Subcutaneous abdominal adipose tissue (tissue), 5 donors: ENCODE data around the gene HPGD.

ENCODE experiments used
- H3K27ac ChIP-seq: one replicate; pipeline ENCODE4 v1.7.0; 2013; ENCODE audit warnings: low read depth, mild to moderate bottlenecking, inconsistent platforms, low read length, moderate library complexity
- H3K27me3 ChIP-seq, 5 donors: one replicate each; pipeline ENCODE4 v1.7.0; 2013; ENCODE audit warnings: low read length in 5 of 5, inconsistent platforms in 1 of 5; ENCODE audit not compliant: control insufficient read depth in 5 of 5, insufficient read depth in 4 of 5
- H3K36me3 ChIP-seq, 5 donors: one replicate each; pipeline ENCODE4 v1.7.0; 2013; ENCODE audit warnings: low read length in 5 of 5; ENCODE audit not compliant: control insufficient read depth in 5 of 5, insufficient read depth in 5 of 5
- H3K4me1 ChIP-seq, 5 donors: one replicate each; pipeline ENCODE4 v1.7.0; 2013; ENCODE audit warnings: low read length in 5 of 5, mild to moderate bottlenecking in 3 of 5, moderate library complexity in 1 of 5; ENCODE audit not compliant: control insufficient read depth in 5 of 5, insufficient read depth in 5 of 5
- H3K4me3 ChIP-seq, 5 donors: one replicate each; pipeline ENCODE4 v1.7.0; 2013; ENCODE audit warnings: low read length in 5 of 5, low read depth in 1 of 5
- H3K9ac ChIP-seq, 5 donors: one replicate each; pipeline ENCODE4 v1.7.0; 2013; ENCODE audit warnings: low read length in 5 of 5, mild to moderate bottlenecking in 4 of 5, moderate library complexity in 3 of 5
- H3K9me3 ChIP-seq, 5 donors: one replicate each; pipeline ENCODE4 v1.7.0; 2013; ENCODE audit warnings: low read length in 5 of 5; ENCODE audit not compliant: control insufficient read depth in 5 of 5
- donor health status: healthy.
- donor health status: healthy.
- donor health status: healthy.
- donor health status: healthy.
- donor health status: healthy.

Gene HPGD

DNA sequence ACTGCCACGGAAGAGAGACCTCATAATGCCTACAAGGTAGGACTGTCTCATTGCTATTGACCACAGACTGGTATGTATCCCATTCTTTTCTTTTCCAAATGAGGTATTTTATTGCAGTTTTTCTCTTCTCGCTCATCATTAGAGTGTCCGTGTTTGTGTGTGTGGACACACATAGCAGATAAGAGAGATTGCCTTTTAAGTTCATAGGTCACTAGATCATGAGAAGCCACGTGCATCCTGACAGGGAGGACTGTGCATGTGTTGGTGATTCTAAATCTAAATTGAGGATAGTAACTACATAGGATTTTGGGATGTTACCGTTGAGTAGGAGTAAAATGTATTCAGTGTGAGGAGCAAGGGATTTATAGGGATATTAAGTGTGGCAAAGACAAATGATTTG, 37.3 kb downstream of the HPGD start:
- Histone ChIP-seq H3K27ac (no peak overlapping the region), H3K36me3 (no peaks in the 10 kb centered on the region), H3K4me3 (no peak overlapping the region), H3K9ac (no peak overlapping the region), H3K9me3 (no peaks in the 10 kb centered on the region), H3K4me1 (no peaks in the 10 kb centered on the region), H3K27me3 (no peaks in the 10 kb centered on the region)

DNA sequence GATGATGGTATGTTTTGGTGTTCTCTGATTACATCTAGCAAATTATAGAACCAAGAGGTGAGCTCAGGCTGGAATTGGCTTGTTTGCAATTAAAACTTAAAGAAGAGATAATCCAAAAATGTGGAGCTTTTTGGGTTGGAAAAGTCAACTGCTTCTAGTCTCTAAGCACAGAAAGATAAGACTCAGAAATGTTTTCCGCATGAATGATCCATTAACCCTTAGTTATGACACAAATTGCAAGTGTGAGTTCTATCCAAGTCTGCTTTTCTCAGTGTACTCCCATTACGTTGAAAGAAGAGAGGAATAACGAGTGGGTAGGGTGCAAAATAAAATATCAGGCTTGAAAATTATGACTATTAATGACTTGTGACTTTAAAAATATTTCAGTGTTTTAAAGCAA, 38.5 kb downstream of the HPGD start:
- Histone ChIP-seq H3K4me1 (no peaks in the 10 kb centered on the region), H3K27me3 (no peaks in the 10 kb centered on the region), H3K36me3 (no peaks in the 10 kb centered on the region)

DNA sequence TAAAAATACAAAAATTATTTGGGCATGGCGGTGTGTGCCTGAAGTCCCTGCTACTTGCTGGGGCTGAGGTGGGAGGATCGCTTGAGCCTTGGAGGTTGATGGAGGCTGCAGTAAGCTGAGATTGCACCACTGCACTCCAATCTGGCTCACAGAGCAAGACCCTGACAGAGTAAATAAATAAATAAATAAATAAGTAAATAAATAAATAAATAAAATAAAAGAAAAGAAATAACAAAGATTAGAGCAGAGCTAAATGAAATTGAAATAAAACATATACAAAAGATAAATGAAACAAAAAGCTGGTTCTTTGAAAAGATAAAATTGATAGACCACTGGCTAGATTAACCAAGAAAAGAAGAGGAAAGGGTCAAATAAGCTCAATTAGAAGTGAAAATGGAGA, 43.1 kb downstream of the HPGD start:
- Histone ChIP-seq H3K9me3 (no peaks in the 10 kb centered on the region), H3K36me3 (no peaks in the 10 kb centered on the region), H3K27ac (no peak overlapping the region), H3K27me3 (no peaks in the 10 kb centered on the region), H3K4me1 (no peaks in the 10 kb centered on the region), H3K4me3 (no peak overlapping the region), H3K9ac (no peak overlapping the region)

More for the DNA sequence above, 38.5 kb downstream of the HPGD start:
- no peak overlapping the region for H3K4me3 ChIP-seq
- H3K9me3 ChIP-seq, result no peaks in the 10 kb centered on the region
- H3K9ac ChIP-seq, result no peak overlapping the region
- no peak overlapping the region for H3K27ac ChIP-seq

DNA sequence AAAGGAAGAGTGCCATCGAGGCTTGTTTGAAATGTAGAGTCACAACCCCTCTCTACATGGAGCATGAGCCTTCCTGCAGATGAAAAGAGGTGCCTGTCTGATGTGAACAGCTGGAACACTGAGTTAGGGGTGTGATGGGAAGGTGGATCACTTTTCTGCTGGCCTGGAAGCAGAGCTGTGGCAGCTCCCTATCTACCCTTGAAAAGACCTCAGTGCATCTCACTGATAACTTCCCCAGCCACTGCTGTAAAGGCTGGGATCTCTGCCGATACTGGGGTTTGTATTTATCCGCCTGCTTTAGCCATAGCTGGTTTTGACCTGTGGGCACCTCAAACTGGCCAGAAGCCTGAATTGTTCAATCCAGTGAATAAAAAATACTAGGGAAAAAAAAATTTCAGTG, 46.8 kb downstream of the HPGD start:
- Histone ChIP-seq H3K4me3 (no peak overlapping the region), H3K9ac (no peak overlapping the region), H3K4me1 (no peaks in the 10 kb centered on the region), H3K36me3 (no peaks in the 10 kb centered on the region), H3K27ac (no peak overlapping the region), H3K9me3 (no peaks in the 10 kb centered on the region), H3K27me3 (no peaks in the 10 kb centered on the region)

DNA sequence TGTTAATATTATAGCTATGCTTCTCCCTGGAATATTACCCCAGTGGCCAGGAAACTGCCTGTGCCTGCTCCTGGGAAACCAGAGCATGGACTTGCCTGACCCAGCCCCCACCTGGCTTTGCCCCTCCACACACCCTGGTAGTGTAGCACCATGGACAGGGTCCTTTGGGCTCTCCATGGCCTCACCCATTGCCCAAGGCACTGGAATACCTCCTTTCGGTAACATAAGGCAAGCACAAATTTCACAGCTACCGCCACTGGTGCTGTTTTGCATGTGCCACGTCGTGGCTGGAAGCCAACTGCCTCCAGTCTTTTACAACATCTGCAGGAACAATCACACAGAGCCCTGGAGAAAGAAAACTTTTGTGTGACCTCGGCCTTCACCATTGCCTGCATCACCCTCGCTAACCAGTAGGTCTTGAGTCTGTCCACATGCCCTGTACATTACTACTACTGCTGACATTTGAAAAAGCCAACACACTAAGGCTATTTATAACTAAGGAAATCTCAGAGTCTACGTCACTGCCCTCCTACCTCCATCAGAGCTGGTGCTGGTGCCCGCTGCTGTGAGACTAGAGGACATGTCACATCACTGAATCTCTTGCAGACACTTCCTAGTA, 47.7 kb downstream of the HPGD start:
- Histone ChIP-seq H3K4me3 (no peak overlapping the region), H3K4me1 (no peaks in the 10 kb centered on the region), H3K9ac (no peak overlapping the region), H3K27ac (no peak overlapping the region), H3K9me3 (no peaks in the 10 kb centered on the region), H3K36me3 (no peaks in the 10 kb centered on the region), H3K27me3 (no peaks in the 10 kb centered on the region)

DNA sequence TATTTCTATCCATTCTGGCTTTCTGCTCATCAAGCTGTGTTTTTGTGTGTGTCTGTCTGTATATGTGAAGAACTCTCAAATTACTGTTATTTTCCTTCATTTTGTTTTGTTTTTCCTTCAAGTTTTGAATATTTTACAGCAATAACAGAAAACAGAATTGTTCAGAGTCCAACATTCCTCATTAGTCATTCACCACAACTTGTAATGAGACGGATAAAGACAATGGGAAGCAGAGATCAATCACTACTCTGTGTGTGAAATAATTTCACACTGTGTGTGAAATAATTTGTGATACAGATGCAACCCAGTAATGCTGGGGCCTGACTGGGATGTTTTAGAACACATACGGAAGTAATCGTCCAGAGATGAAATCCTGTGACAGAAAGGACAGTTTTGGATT, 55.2 kb downstream of the HPGD start:
- no peaks in the 10 kb centered on the region for H3K36me3 ChIP-seq
- H3K9me3 ChIP-seq, result peaks cover 0 to 5% (median 4%) of the 10 kb centered on the region in 5 donors
- no peaks in the 10 kb centered on the region for H3K4me1 ChIP-seq

DNA sequence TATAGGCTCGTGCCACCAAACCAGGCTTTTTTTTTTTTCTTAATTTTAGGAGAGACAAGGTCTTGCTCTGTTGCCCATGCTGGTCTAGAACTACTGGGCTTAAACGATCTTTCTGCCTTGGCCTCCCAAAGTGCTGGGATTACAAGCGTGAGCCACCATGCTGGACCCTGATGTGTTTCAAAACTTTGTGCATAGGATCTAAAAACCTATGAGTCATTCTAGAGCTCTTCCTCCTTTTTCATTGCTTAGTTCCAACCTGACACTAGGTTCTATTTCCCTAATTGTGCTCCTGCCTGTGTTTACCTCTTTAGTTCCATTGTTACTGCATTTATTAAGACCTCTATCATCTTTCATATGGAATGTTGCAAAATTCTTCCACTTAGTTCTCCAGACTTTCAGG, 57.3 kb downstream of the HPGD start:
- no peaks in the 10 kb centered on the region for H3K27me3 ChIP-seq
- H3K4me3 ChIP-seq, result no peak overlapping the region
- no peak overlapping the region for H3K9ac ChIP-seq
- H3K36me3 ChIP-seq, result no peaks in the 10 kb centered on the region
- H3K27ac ChIP-seq, result no peak overlapping the region
- H3K4me1 ChIP-seq, result no peaks in the 10 kb centered on the region
- peaks cover 0 to 5% (median 4%) of the 10 kb centered on the region in 5 donors for H3K9me3 ChIP-seq

More for the DNA sequence above, 55.2 kb downstream of the HPGD start:
- no peak overlapping the region for H3K9ac ChIP-seq
- no peak overlapping the region for H3K27ac ChIP-seq
- H3K4me3 ChIP-seq, result no peak overlapping the region
- H3K27me3 ChIP-seq, result no peaks in the 10 kb centered on the region

DNA sequence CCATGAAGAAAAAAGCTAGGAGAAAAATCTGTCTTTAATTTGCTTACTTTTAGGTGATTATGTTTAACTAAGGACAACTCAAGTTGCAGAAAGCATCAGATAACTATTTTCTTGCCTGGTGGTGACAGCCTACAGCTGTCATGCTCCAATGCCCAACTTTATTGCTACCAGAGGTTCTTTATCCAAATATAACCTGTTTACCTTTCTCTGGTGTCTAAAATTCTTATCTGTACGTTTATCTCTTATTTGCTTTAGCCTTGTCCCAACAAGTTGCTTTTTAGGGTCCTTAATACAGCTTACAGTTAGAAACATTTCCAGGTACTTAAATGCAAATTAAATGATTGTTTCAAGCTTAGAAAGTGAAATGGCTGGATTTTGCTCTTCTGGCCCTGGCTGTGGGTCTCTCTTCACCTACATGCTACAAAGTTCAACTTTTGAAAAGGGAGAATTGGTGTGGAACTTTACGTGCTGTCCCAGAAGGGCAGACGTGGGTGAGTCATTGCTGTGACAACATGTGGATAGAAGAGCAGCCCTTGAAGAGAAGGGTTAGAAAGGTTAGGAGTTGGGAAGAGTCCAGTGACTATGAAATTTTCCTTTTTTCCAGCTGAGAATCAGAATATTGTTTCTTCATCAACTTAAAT, 60.7 kb downstream of the HPGD start:
- Histone ChIP-seq H3K9me3 (peaks cover 0 to 5% (median 4%) of the 10 kb centered on the region in 5 donors), H3K9ac (no peak overlapping the region), H3K4me3 (no peak overlapping the region), H3K36me3 (no peaks in the 10 kb centered on the region), H3K27me3 (no peaks in the 10 kb centered on the region), H3K4me1 (no peaks in the 10 kb centered on the region), H3K27ac (no peak overlapping the region)

DNA sequence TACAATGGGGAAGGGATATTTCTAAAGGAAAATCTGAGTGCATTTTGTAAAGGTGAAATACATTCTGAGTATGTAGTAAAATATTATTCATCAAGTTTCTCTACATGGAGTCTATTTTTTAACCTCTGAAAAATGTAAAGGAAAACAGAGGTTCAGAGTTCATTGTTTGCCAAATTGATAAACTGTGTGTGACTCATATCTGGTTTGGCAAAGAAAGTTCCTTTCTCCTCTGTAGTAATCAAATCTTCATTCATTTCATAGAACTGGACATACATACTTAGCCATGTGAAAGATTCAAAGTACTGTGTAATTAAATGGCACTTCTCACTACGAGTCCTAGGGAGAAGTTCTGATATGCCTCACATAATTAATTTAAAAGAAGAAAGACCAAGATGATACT, 61.6 kb downstream of the HPGD start:
- Histone ChIP-seq H3K9ac (no peak overlapping the region), H3K36me3 (no peaks in the 10 kb centered on the region), H3K4me1 (no peaks in the 10 kb centered on the region), H3K4me3 (no peak overlapping the region), H3K27me3 (no peaks in the 10 kb centered on the region), H3K27ac (no peak overlapping the region), H3K9me3 (peaks cover 0 to 5% (median 4%) of the 10 kb centered on the region in 5 donors)

DNA sequence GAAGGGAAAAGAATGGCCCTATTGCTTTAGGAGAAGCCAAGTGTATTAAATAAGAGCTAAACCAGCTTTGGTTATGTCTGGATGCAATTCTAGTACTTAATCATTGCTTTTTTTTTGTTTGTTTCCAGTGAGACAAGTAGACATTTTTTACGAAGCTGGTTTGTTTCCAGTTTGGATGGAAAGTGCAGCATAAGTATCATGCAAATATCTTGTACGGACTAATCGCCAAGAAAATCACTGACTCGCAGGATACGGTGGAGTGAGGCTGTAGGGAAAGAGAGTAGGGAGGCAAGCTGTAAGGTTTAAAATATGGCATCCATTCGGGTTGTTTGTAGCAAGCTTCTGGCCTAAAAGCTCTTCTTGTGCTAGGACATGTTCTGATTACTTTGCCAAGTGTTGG, 64.8 kb downstream of the HPGD start:
- no peaks in the 10 kb centered on the region for H3K36me3 ChIP-seq
- H3K27ac ChIP-seq, result no peak overlapping the region
- H3K4me3 ChIP-seq, result no peak overlapping the region
- H3K9ac ChIP-seq, result no peak overlapping the region
- no peaks in the 10 kb centered on the region for H3K4me1 ChIP-seq
- H3K9me3 ChIP-seq, result no peaks in the 10 kb centered on the region
- H3K27me3 ChIP-seq, result no peaks in the 10 kb centered on the region
